DND-41 (cell line): ENCODE results near the gene BCL3.

ENCODE experiments used
- ATAC-seq: fragments of 200-7000 bp; cut with Tn5 transposase; 3 replicates; pipeline ENCODE4 v1.9.1; 2021; ENCODE audit warnings: low read depth; ENCODE audit not compliant: insufficient read depth
- DNase-seq: peaks from one replicate; pipeline ENCODE4 v3.0.0-alpha.2; 2020
- H2AFZ ChIP-seq: 2 replicates; pipeline ENCODE4 v1.6.0; 2012; ENCODE audit warnings: low read depth, low read length
- H3K27ac ChIP-seq: 2 replicates; pipeline ENCODE4 v1.5.1; 2012; ENCODE audit warnings: low read length, inconsistent platforms
- H3K27me3 ChIP-seq: fragments of 200-600 bp; sonication (generic); 2 replicates; pipeline ENCODE4 v1.6.0; 2012; ENCODE audit warnings: low read length, mild to moderate bottlenecking, inconsistent platforms; ENCODE audit not compliant: insufficient read depth, poor library complexity
- H3K36me3 ChIP-seq: 2 replicates; pipeline ENCODE4 v1.5.1; 2012; ENCODE audit warnings: low read length, inconsistent platforms; ENCODE audit not compliant: insufficient read depth
- H3K4me1 ChIP-seq: 2 replicates; pipeline ENCODE4 v1.5.1; 2012; ENCODE audit warnings: mild to moderate bottlenecking, low read length; ENCODE audit not compliant: insufficient read depth
- H3K4me2 ChIP-seq: 2 replicates; pipeline ENCODE4 v1.6.0; 2012; ENCODE audit warnings: mild to moderate bottlenecking, moderate library complexity, low read length, inconsistent platforms; ENCODE audit not compliant: insufficient read depth
- H3K4me3 ChIP-seq, 2 experiments: fragments of 200-600 bp in 1 of 2; shearing (Covaris generic) in 1 of 2; 2 replicates each; pipeline ENCODE4 v1.5.1; 2012 to 2016; ENCODE audit warnings: inconsistent platforms in 2 of 2, low read length in 2 of 2, mild to moderate bottlenecking in 2 of 2, low read depth in 1 of 2, moderate library complexity in 1 of 2
- H3K79me2 ChIP-seq: 2 replicates; pipeline ENCODE4 v1.6.0; 2012; ENCODE audit warnings: low read length, inconsistent platforms; ENCODE audit not compliant: insufficient read depth
- H3K9ac ChIP-seq: 2 replicates; pipeline ENCODE4 v1.6.0; 2012; ENCODE audit warnings: low read depth, mild to moderate bottlenecking, inconsistent platforms, low read length, moderate library complexity
- H3K9me3 ChIP-seq: 2 replicates; pipeline ENCODE4 v1.5.1; 2012; ENCODE audit warnings: low read length, moderate library complexity, mild to moderate bottlenecking, inconsistent platforms; ENCODE audit not compliant: insufficient read depth, severe bottlenecking
- H4K20me1 ChIP-seq: 2 replicates; pipeline ENCODE4 v1.6.0; 2012; ENCODE audit warnings: low read length; ENCODE audit not compliant: insufficient read depth
- EZH2 ChIP-seq: IDR thresholded peaks from 3 replicates; pipeline ENCODE4 v1.6.1; 2012; ENCODE audit warnings: borderline replicate concordance, low read depth, mild to moderate bottlenecking, moderate library complexity, low read length, inconsistent platforms; ENCODE audit not compliant: severe bottlenecking
- TF ChIP-seq, protein P1 (sequence below): IDR thresholded peaks from 2 replicates; pipeline ENCODE4 v1.5.1; 2012; ENCODE audit warnings: borderline replicate concordance, low read length, moderate library complexity, mild to moderate bottlenecking; ENCODE audit not compliant: poor library complexity, severe bottlenecking; ENCODE audit errors: extremely low read depth

The BCL3 gene

GRCh38 chr19:44753932-44754749, 5.6 kb downstream of the BCL3 start:
- peaks cover 22% of the 10 kb centered on the region for H3K4me1 ChIP-seq
- ATAC-seq, result peak; percentile 4; the same call in 1 of the 3 replicates
- H3K36me3 ChIP-seq, result no peaks in the 10 kb centered on the region
- DNase-seq, result peak; percentile 16
- H3K4me3 ChIP-seq, result peak overlapping the region in 1 of 2 experiments; percentile 16; a peak in 1 of 4 replicates
- peaks cover 12% of the 10 kb centered on the region for H3K27me3 ChIP-seq
- H3K9me3 ChIP-seq, result no peaks in the 10 kb centered on the region
- H4K20me1 ChIP-seq, result peaks cover 20% of the 10 kb centered on the region
- H3K4me2 ChIP-seq, result peak overlapping the region; percentile 48
- H3K9ac ChIP-seq, result no peak overlapping the region
- H3K79me2 ChIP-seq, result no peaks in the 10 kb centered on the region
- TF ChIP-seq, protein P1, sequence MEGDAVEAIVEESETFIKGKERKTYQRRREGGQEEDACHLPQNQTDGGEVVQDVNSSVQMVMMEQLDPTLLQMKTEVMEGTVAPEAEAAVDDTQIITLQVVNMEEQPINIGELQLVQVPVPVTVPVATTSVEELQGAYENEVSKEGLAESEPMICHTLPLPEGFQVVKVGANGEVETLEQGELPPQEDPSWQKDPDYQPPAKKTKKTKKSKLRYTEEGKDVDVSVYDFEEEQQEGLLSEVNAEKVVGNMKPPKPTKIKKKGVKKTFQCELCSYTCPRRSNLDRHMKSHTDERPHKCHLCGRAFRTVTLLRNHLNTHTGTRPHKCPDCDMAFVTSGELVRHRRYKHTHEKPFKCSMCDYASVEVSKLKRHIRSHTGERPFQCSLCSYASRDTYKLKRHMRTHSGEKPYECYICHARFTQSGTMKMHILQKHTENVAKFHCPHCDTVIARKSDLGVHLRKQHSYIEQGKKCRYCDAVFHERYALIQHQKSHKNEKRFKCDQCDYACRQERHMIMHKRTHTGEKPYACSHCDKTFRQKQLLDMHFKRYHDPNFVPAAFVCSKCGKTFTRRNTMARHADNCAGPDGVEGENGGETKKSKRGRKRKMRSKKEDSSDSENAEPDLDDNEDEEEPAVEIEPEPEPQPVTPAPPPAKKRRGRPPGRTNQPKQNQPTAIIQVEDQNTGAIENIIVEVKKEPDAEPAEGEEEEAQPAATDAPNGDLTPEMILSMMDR, result no peak
- no peak for TF ChIP-seq EZH2
- no peak overlapping the region for H3K27ac ChIP-seq
- no peak overlapping the region for H2AFZ ChIP-seq

DNA sequence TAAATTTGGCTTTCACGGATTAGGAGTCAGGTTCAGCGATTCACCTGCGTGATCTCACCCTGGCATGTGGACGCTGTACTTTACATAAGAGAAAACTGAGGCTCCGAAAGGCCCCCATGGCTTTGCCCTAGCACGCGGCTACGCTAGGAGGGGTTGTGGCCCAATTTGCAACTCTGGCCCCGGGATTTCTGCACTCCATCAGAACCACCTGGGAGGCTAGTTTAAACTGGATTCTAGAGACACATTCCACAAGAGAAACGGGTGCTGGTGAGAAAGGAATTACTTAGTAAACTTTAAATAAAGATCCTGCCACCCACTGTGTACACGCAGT, 6.2 kb downstream of the BCL3 start:
- no peaks in the 10 kb centered on the region for H3K9me3 ChIP-seq
- DNase-seq (no peak), ATAC-seq (no peak)
- H2AFZ ChIP-seq, result no peak overlapping the region
- H3K27ac ChIP-seq, result no peak overlapping the region
- peaks cover 12% of the 10 kb centered on the region for H3K27me3 ChIP-seq
- H3K9ac ChIP-seq, result no peak overlapping the region
- H3K79me2 ChIP-seq, result no peaks in the 10 kb centered on the region
- no peaks in the 10 kb centered on the region for H3K36me3 ChIP-seq
- no peak overlapping the region for H3K4me3 ChIP-seq
- no peak overlapping the region for H3K4me2 ChIP-seq
- peaks cover 16% of the 10 kb centered on the region for H4K20me1 ChIP-seq
- TF ChIP-seq, protein P1, result no peak
- TF ChIP-seq EZH2, result no peak
- H3K4me1 ChIP-seq, result peaks cover 22% of the 10 kb centered on the region

- Histone ChIP-seq H3K27ac (no peak overlapping the region), H3K36me3 (no peaks in the 10 kb centered on the region), H3K79me2 (no peaks in the 10 kb centered on the region), H3K4me2 (no peak overlapping the region), H3K27me3 (peaks cover 12% of the 10 kb centered on the region), H3K4me3 (no peak overlapping the region), H2AFZ (no peak overlapping the region), H3K9ac (no peak overlapping the region), H3K9me3 (no peaks in the 10 kb centered on the region), H4K20me1 (peaks cover 16% of the 10 kb centered on the region), H3K4me1 (peaks cover 22% of the 10 kb centered on the region)
- ATAC-seq, result no peak
- TF ChIP-seq, protein P1, result no peak
- TF ChIP-seq EZH2, result no peak
- DNase-seq, result no peak
Observed at GRCh38 chr19:44755219-44755618, 6.7 kb downstream of the BCL3 start.
